PFSK-1 (cell line): Measurements from ENCODE around the gene CD72.

Experiments
- POLR2AphosphoS5 ChIP-seq: IDR thresholded peaks from 2 replicates; pipeline ENCODE4 v1.6.1; 2012; ENCODE audit warnings: low read depth, mild to moderate bottlenecking, control low read depth, low read length, moderate library complexity
- REST ChIP-seq, 2 experiments: IDR thresholded peaks; 2 replicates each; pipeline versions ENCODE4 v1.6.1 to v1.8.0; 2011 to 2012; ENCODE audit warnings: low read depth in 2 of 2, low read length in 2 of 2, control low read depth in 1 of 2, inconsistent platforms in 1 of 2, mild to moderate bottlenecking in 1 of 2, moderate library complexity in 1 of 2; ENCODE audit not compliant: insufficient read depth in 1 of 2
- SIN3A ChIP-seq: IDR thresholded peaks from 2 replicates; pipeline ENCODE4 v1.6.1; 2012; ENCODE audit warnings: mild to moderate bottlenecking, low read length, moderate library complexity, borderline replicate concordance; ENCODE audit not compliant: insufficient read depth
- TAF1 ChIP-seq: IDR thresholded peaks from 2 replicates; pipeline ENCODE4 v1.6.1; 2012; ENCODE audit warnings: low read length, control low read depth, borderline replicate concordance; ENCODE audit not compliant: insufficient read depth

DNA sequence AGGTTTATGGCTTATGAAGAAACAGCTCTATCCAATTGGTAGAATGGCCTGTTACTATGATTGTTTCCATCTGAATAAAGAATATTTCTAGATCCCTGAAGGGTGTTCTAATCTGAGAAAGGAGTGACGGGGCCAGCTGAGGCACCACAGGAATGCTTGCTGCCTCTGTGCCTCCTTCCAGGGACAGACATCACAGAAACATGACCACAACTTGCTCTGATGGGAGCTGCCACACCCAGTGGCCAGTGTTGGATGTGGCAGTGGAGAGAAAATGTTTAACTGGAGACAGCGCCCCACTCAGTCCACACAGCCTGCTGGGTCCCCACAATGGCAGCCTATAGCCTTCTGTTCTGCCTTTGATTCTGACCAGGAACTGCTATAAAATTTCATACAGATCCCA, 51.8 kb downstream of the CD72 start:
- no peak for TF ChIP-seq SIN3A
- TF ChIP-seq REST (IDR thresholded peaks at IDR 0.05; ENCODE audit: insufficient read depth in 1 of 2, low read depth in 2 of 2, low read length in 2 of 2) = no peak
- no peak for TF ChIP-seq POLR2AphosphoS5
- no peak for TF ChIP-seq TAF1
